HepG2 (cell line): ENCODE measurements around the gene PALM3. TPM values are rescaled to one million over a fixed set of nuclear protein-coding genes. Genes with fewer than 3 reads are reported as not detected.

Experiments
- ARNTL ChIP-seq: sonication (generic); formaldehyde crosslinking; IDR thresholded peaks from 2 replicates; pipeline ENCODE4 v1.4.0; 2020; ENCODE audit warnings: mild to moderate bottlenecking, missing genetic modification reagents
- FOXC1 ChIP-seq: sonication (generic); formaldehyde crosslinking; IDR thresholded peaks from 2 replicates; pipeline ENCODE4 v1.8.0; 2022; ENCODE audit warnings: mild to moderate bottlenecking, missing genetic modification reagents, borderline replicate concordance
- HNRNPH1 ChIP-seq: fragments of 200-400 bp; formaldehyde crosslinking; optimal IDR thresholded peaks from 2 replicates; pipeline ENCODE3; 2017; ENCODE audit warnings: mild to moderate bottlenecking, low read depth, low read length
- MAFG ChIP-seq: sonication (generic); formaldehyde crosslinking; IDR thresholded peaks from 2 replicates; pipeline ENCODE4 v1.5.1; 2020; ENCODE audit warnings: mild to moderate bottlenecking, missing genetic modification reagents
- NR1H2 ChIP-seq: sonication (generic); formaldehyde crosslinking; IDR thresholded peaks from 2 replicates; pipeline ENCODE4 v1.8.1; 2022; ENCODE audit warnings: low read depth, missing genetic modification reagents, borderline replicate concordance
- SALL1 ChIP-seq: sonication (generic); formaldehyde crosslinking; IDR thresholded peaks from 2 replicates; pipeline ENCODE4 v1.8.0; 2022; ENCODE audit warnings: mild to moderate bottlenecking, missing genetic modification reagents
- ZNF383 ChIP-seq: sonication (generic); formaldehyde crosslinking; IDR thresholded peaks from 2 replicates; pipeline ENCODE4 v1.4.0; 2020; ENCODE audit warnings: missing genetic modification reagents, mild to moderate bottlenecking, borderline replicate concordance
- ZNF496 ChIP-seq: sonication (generic); formaldehyde crosslinking; IDR thresholded peaks from 2 replicates; pipeline ENCODE4 v1.8.1; 2023; ENCODE audit warnings: mild to moderate bottlenecking, moderate library complexity, missing genetic modification reagents; ENCODE audit not compliant: insufficient replicate concordance
- ZNF883 ChIP-seq: sonication (generic); formaldehyde crosslinking; IDR thresholded peaks from 2 replicates; pipeline ENCODE4 v1.5.1; 2020; ENCODE audit warnings: mild to moderate bottlenecking, missing genetic modification reagents; ENCODE audit errors: not compliant biosample characterization
- polyA plus RNA-seq, 8 experiments: library from polyadenylated mRNA; depleted of rRNA in 3 of 8; stranded (reverse) in 7 of 8; unstranded in 1 of 8; fragments of >200 nt; fragmentation: Illumina TruSeq in 4 of 8; extraction: Trizol in 4 of 8; gene quantifications; 2 replicates each; pipeline versions ENCODE4 v1.2.1 to v1.2.3, GENCODE V29; 2011 to 2016; ENCODE audit warnings: low read depth in 4 of 8, missing spikeins in 1 of 8, mixed read lengths in 1 of 8; ENCODE audit not compliant: insufficient read depth in 1 of 8
- total RNA-seq, 5 experiments: library from RNA; depleted of rRNA; stranded (reverse); fragments of >200 nt; fragmentation: Illumina TruSeq; extraction: Trizol; gene quantifications; 2 replicates each; pipeline ENCODE4 v1.2.3, GENCODE V29; 2016; ENCODE audit warnings: low read depth in 1 of 5
- TF ChIP-seq, protein P1 (sequence below): sonication (generic); formaldehyde crosslinking; IDR thresholded peaks from 2 replicates; pipeline ENCODE4 v1.5.1; 2020; ENCODE audit warnings: mild to moderate bottlenecking, missing genetic modification reagents, borderline replicate concordance
- TF ChIP-seq, protein P2 (sequence below): sonication (generic); formaldehyde crosslinking; IDR thresholded peaks from 2 replicates; pipeline ENCODE4 v1.8.1; 2022; ENCODE audit warnings: low read depth, mild to moderate bottlenecking, missing genetic modification reagents
- TF ChIP-seq, protein P3 (sequence below): IDR thresholded peaks from 2 replicates; pipeline ENCODE4 v1.6.1; 2016; ENCODE audit warnings: low read depth, borderline replicate concordance
- TF ChIP-seq, protein P4 (sequence below): sonication (generic); formaldehyde crosslinking; conservative IDR thresholded peaks from 2 replicates; pipeline ENCODE4 v1.8.0; 2022; ENCODE audit warnings: mild to moderate bottlenecking, moderate library complexity, missing genetic modification reagents
- TF ChIP-seq, protein P5 (sequence below): IDR thresholded peaks from 2 replicates; pipeline ENCODE4 v1.6.1; 2012; ENCODE audit warnings: inconsistent platforms
- TF ChIP-seq, protein P6 (sequence below): sonication (generic); formaldehyde crosslinking; IDR thresholded peaks from 2 replicates; pipeline ENCODE4 v1.8.0; 2022; ENCODE audit warnings: mild to moderate bottlenecking, missing genetic modification reagents; ENCODE audit not compliant: insufficient replicate concordance

PALM3 gene
- total and polyA plus RNA-seq, 2 of the 13 experiments (the other 11 are each of a cell fraction or from before 2014, with no cell fraction given) = 0.79 to 2.4 TPM

DNA sequence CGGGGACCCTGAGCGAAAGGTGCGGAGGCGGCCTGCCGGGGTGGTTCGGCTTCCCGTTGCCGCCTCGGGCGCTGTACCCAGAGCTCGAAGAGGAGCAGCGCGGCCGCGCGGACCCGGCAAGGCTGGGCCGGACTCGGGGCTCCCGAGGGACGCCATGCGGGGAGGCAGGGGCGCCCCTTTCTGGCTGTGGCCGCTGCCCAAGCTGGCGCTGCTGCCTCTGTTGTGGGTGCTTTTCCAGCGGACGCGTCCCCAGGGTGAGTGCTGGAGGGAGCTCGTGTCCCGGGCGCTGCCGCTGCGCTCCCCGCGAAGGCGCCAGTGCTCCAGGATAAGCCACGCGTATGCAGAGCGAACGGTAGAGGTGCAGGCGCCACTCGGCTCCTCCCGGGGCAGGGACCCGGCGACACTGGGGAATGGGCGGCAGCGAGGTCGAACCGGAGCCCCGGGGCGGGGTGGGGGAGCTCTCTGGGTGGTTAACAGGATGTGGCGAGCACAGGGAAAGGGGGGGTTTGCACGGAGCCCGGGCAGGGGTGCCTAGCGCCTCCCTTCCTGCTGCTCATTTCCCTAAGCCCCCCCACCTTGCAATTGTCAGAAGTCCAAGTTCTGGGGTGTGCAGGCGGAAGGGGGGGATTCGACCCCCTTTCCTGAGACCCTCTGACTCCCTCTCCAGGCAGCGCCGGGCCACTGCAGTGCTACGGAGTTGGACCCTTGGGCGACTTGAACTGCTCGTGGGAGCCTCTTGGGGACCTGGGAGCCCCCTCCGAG lies 30.0 kb downstream of the PALM3 start, which contains the start of gene IL27RA (continued):
- no peak; the same call in 1 of the 2 replicates for TF ChIP-seq NR1H2 (CRISPR knock-in tag)
- TF ChIP-seq ZNF496 (CRISPR knock-in tag) = no peak
- TF ChIP-seq ZNF383 (CRISPR knock-in tag) = no peak
- TF ChIP-seq, protein P1, sequence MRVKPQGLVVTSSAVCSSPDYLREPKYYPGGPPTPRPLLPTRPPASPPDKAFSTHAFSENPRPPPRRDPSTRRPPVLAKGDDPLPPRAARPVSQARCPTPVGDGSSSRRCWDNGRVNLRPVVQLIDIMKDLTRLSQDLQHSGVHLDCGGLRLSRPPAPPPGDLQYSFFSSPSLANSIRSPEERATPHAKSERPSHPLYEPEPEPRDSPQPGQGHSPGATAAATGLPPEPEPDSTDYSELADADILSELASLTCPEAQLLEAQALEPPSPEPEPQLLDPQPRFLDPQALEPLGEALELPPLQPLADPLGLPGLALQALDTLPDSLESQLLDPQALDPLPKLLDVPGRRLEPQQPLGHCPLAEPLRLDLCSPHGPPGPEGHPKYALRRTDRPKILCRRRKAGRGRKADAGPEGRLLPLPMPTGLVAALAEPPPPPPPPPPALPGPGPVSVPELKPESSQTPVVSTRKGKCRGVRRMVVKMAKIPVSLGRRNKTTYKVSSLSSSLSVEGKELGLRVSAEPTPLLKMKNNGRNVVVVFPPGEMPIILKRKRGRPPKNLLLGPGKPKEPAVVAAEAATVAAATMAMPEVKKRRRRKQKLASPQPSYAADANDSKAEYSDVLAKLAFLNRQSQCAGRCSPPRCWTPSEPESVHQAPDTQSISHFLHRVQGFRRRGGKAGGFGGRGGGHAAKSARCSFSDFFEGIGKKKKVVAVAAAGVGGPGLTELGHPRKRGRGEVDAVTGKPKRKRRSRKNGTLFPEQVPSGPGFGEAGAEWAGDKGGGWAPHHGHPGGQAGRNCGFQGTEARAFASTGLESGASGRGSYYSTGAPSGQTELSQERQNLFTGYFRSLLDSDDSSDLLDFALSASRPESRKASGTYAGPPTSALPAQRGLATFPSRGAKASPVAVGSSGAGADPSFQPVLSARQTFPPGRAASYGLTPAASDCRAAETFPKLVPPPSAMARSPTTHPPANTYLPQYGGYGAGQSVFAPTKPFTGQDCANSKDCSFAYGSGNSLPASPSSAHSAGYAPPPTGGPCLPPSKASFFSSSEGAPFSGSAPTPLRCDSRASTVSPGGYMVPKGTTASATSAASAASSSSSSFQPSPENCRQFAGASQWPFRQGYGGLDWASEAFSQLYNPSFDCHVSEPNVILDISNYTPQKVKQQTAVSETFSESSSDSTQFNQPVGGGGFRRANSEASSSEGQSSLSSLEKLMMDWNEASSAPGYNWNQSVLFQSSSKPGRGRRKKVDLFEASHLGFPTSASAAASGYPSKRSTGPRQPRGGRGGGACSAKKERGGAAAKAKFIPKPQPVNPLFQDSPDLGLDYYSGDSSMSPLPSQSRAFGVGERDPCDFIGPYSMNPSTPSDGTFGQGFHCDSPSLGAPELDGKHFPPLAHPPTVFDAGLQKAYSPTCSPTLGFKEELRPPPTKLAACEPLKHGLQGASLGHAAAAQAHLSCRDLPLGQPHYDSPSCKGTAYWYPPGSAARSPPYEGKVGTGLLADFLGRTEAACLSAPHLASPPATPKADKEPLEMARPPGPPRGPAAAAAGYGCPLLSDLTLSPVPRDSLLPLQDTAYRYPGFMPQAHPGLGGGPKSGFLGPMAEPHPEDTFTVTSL = no peak
- no peak for TF ChIP-seq MAFG
- TF ChIP-seq ARNTL (CRISPR knock-in tag) = no peak
- TF ChIP-seq HNRNPH1 = no peak
- TF ChIP-seq, protein P2, sequence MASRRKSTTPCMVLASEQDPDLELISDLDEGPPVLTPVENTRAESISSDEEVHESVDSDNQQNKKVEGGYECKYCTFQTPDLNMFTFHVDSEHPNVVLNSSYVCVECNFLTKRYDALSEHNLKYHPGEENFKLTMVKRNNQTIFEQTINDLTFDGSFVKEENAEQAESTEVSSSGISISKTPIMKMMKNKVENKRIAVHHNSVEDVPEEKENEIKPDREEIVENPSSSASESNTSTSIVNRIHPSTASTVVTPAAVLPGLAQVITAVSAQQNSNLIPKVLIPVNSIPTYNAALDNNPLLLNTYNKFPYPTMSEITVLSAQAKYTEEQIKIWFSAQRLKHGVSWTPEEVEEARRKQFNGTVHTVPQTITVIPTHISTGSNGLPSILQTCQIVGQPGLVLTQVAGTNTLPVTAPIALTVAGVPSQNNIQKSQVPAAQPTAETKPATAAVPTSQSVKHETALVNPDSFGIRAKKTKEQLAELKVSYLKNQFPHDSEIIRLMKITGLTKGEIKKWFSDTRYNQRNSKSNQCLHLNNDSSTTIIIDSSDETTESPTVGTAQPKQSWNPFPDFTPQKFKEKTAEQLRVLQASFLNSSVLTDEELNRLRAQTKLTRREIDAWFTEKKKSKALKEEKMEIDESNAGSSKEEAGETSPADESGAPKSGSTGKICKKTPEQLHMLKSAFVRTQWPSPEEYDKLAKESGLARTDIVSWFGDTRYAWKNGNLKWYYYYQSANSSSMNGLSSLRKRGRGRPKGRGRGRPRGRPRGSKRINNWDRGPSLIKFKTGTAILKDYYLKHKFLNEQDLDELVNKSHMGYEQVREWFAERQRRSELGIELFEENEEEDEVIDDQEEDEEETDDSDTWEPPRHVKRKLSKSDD (CRISPR knock-in tag) = 0 out of 2 replicates have a peak, but pooled peaks have one; percentile 56
- TF ChIP-seq, protein P3, sequence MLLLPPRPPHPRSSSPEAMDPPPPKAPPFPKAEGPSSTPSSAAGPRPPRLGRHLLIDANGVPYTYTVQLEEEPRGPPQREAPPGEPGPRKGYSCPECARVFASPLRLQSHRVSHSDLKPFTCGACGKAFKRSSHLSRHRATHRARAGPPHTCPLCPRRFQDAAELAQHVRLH = 0 out of 2 replicates have a peak, but pooled peaks have one; percentile 15
- TF ChIP-seq ZNF883 (CRISPR knock-in tag) = peak; percentile 80
- TF ChIP-seq FOXC1 (CRISPR knock-in tag) = no peak; the same call in 1 of the 2 replicates
- TF ChIP-seq, protein P4, sequence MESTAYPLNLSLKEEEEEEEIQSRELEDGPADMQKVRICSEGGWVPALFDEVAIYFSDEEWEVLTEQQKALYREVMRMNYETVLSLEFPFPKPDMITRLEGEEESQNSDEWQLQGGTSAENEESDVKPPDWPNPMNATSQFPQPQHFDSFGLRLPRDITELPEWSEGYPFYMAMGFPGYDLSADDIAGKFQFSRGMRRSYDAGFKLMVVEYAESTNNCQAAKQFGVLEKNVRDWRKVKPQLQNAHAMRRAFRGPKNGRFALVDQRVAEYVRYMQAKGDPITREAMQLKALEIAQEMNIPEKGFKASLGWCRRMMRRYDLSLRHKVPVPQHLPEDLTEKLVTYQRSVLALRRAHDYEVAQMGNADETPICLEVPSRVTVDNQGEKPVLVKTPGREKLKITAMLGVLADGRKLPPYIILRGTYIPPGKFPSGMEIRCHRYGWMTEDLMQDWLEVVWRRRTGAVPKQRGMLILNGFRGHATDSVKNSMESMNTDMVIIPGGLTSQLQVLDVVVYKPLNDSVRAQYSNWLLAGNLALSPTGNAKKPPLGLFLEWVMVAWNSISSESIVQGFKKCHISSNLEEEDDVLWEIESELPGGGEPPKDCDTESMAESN (CRISPR knock-in tag) = peak; percentile 74
- TF ChIP-seq, protein P5, sequence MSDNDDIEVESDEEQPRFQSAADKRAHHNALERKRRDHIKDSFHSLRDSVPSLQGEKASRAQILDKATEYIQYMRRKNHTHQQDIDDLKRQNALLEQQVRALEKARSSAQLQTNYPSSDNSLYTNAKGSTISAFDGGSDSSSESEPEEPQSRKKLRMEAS = peak; percentile 81
- TF ChIP-seq, protein P6, sequence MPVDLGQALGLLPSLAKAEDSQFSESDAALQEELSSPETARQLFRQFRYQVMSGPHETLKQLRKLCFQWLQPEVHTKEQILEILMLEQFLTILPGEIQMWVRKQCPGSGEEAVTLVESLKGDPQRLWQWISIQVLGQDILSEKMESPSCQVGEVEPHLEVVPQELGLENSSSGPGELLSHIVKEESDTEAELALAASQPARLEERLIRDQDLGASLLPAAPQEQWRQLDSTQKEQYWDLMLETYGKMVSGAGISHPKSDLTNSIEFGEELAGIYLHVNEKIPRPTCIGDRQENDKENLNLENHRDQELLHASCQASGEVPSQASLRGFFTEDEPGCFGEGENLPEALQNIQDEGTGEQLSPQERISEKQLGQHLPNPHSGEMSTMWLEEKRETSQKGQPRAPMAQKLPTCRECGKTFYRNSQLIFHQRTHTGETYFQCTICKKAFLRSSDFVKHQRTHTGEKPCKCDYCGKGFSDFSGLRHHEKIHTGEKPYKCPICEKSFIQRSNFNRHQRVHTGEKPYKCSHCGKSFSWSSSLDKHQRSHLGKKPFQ (CRISPR knock-in tag) = peak; percentile 53
- peak; percentile 46; the same call in 1 of the 2 replicates for TF ChIP-seq SALL1
